ENCODE measurements around the gene PACS2. TPM values are rescaled to one million over a fixed set of nuclear protein-coding genes. Genes with fewer than 3 reads are reported as not detected.

Gene PACS2
- total RNA-seq, 1 experiment from 2014 or later: 72.5 TPM

- H3K79me2 ChIP-seq (ENCODE audit: insufficient read depth, low read length): no peaks in the 10 kb centered on the region
- no peak overlapping the region for H3K4me3 Mint-ChIP-seq
- peaks cover 96% of the 10 kb centered on the region for H3K27me3 Mint-ChIP-seq (ENCODE audit: low read depth)
- peaks cover 3% of the 10 kb centered on the region for H3K23me2 ChIP-seq (ENCODE audit: insufficient read length, low read depth, low read length, poor library complexity, severe bottlenecking)
- H3K56ac ChIP-seq (ENCODE audit: insufficient read length, low read depth, low read length): no peak overlapping the region
- no peak overlapping the region for H2BK20ac ChIP-seq (ENCODE audit: low read depth, low read length, poor library complexity, severe bottlenecking)
- no peak overlapping the region for H3K9ac ChIP-seq (ENCODE audit: extremely low read depth, insufficient read length, low read length)
- H3K27me3 ChIP-seq (ENCODE audit: insufficient read depth, low read length): peaks cover 7% of the 10 kb centered on the region
- H4K20me1 ChIP-seq (ENCODE audit: control insufficient read depth, insufficient read depth, insufficient read length): peaks cover 3% of the 10 kb centered on the region
- H2AK5ac ChIP-seq (ENCODE audit: insufficient read length, low read length): no peak overlapping the region
- H2BK12ac ChIP-seq (ENCODE audit: insufficient read length, low read depth, low read length): no peak overlapping the region
- H3K36me3 Mint-ChIP-seq (ENCODE audit: insufficient read depth in 1 of 3, low read depth in 3 of 3): peaks cover 6 to 15% (median 12%) of the 10 kb centered on the region in 3 experiments; a peak in 6 of 7 replicates
- H3K23ac ChIP-seq (ENCODE audit: insufficient read length, low read depth, low read length): no peak overlapping the region
- no peak overlapping the region for H3K27ac ChIP-seq (ENCODE audit: insufficient read length, low read depth, low read length)
- no peak overlapping the region for H2AFZ ChIP-seq (ENCODE audit: low read length)
- no CpG with 5 or more reads among the region's 13 CpGs for WGBS (ENCODE audit: extremely low coverage, insufficient read length, low lambda C conversion rate)
- H3K18ac ChIP-seq (ENCODE audit: insufficient read length, low read depth, low read length): no peak overlapping the region
- no peak overlapping the region for H3T11ph ChIP-seq (ENCODE audit: low read length)
- no peak overlapping the region for H3K4me2 ChIP-seq (ENCODE audit: insufficient read depth, insufficient read length, low read length)
- no peak overlapping the region for H4K8ac ChIP-seq (replicated peaks; ENCODE audit: insufficient read length, low read depth, low read length)
- H3K4me1 ChIP-seq (ENCODE audit: insufficient read depth, low read length): no peaks in the 10 kb centered on the region
- H2BK5ac ChIP-seq (ENCODE audit: insufficient read length, low read length): no peak overlapping the region
- H3K9me3 Mint-ChIP-seq: peaks cover 18 to 31% of the 10 kb centered on the region in 2 experiments
- H3K9me3 ChIP-seq (ENCODE audit: control insufficient read depth, low read depth, low read length): peaks cover 7% of the 10 kb centered on the region
- H3K4ac ChIP-seq (ENCODE audit: low read depth, low read length): no peak overlapping the region
- H3K14ac ChIP-seq (ENCODE audit: insufficient read depth, low read length): 0 out of 2 replicates have a peak overlapping the region, but pooled peaks have one; percentile 34
- H2BK15ac ChIP-seq (ENCODE audit: low read depth, low read length): no peak overlapping the region
- H3K27ac Mint-ChIP-seq: no peak overlapping the region
- DNase-seq: no peak
- H3K4me1 Mint-ChIP-seq: peaks cover 6 to 25% of the 10 kb centered on the region in 2 experiments; a peak in 3 of 4 replicates
- no peak for TF ChIP-seq CTCF (conservative IDR thresholded peaks at IDR 0.05)
- no peak overlapping the region for H2BK120ac ChIP-seq (ENCODE audit: low read depth, low read length, poor library complexity, severe bottlenecking)
- H3K79me1 ChIP-seq (ENCODE audit: insufficient read depth, low read depth, low read length, poor library complexity, severe bottlenecking): no peaks in the 10 kb centered on the region
- H4K91ac ChIP-seq (ENCODE audit: insufficient read length, low read depth, low read length): no peak overlapping the region
- no peak overlapping the region for H4K5ac ChIP-seq (ENCODE audit: insufficient read length, low read depth, low read length)
These were observed 94.0 kb downstream of the PACS2 start for GRCh38 chr14:105408592-105408991.
